GM03348 (cell line): ENCODE results near the gene GATB.

Source experiments
- DNase-seq: peaks from one replicate; pipeline ENCODE4 v3.0.0; 2012; ENCODE audit warnings: low spot score

Gene GATB

GRCh38 chr4:151673908-151674520, 86.8 kb downstream of the GATB start:
- DNase-seq, result no peak

GRCh38 chr4:151672996-151673395, 87.8 kb downstream of the GATB start:
- no peak for DNase-seq

- DNase-seq, result no peak
Observed at GRCh38 chr4:151671541-151672059, 89.2 kb downstream of the GATB start.

- no peak for DNase-seq
Observed at GRCh38 chr4:151670843-151671242, 90.0 kb downstream of the GATB start.

GRCh38 chr4:151669990-151670389, 90.8 kb downstream of the GATB start:
- no peak for DNase-seq

GRCh38 chr4:151668689-151669402, 92.0 kb downstream of the GATB start:
- DNase-seq, result no peak

GRCh38 chr4:151667666-151668065, 93.1 kb downstream of the GATB start:
- DNase-seq, result no peak

GRCh38 chr4:151667048-151667447, 93.8 kb downstream of the GATB start:
- peak; percentile 35 for DNase-seq

GRCh38 chr4:151666501-151666900, 94.3 kb downstream of the GATB start:
- no peak for DNase-seq

GRCh38 chr4:151665785-151666127, 95.1 kb downstream of the GATB start:
- no peak for DNase-seq

- DNase-seq, result no peak
Observed at GRCh38 chr4:151665022-151665784, 95.6 kb downstream of the GATB start.

- DNase-seq, result no peak
Observed at GRCh38 chr4:151664289-151664688, 96.5 kb downstream of the GATB start.

- DNase-seq, result no peak
Observed at GRCh38 chr4:151663109-151663508, 97.7 kb downstream of the GATB start.

- DNase-seq, result no peak
Observed at GRCh38 chr4:151661873-151662272, 98.9 kb downstream of the GATB start.

GRCh38 chr4:151660676-151661075, 100.1 kb downstream of the GATB start:
- DNase-seq, result no peak

GRCh38 chr4:151659601-151660364, 101.0 kb downstream of the GATB start:
- peak; percentile 36 for DNase-seq

- peak; percentile 80 for DNase-seq
Observed at GRCh38 chr4:151658959-151659600, 101.7 kb downstream of the GATB start.

- no peak for DNase-seq
Observed at GRCh38 chr4:151657896-151658295, 102.9 kb downstream of the GATB start.

GRCh38 chr4:151656058-151656457, 104.7 kb downstream of the GATB start:
- DNase-seq, result no peak

- DNase-seq, result peak; percentile 43
Observed at GRCh38 chr4:151653548-151653918, 107.3 kb downstream of the GATB start.

GRCh38 chr4:151652841-151653547, 107.8 kb downstream of the GATB start:
- peak; percentile 71 for DNase-seq
